Vagina (tissue), 2 donors: ENCODE measurements around the gene RNU2-1. TPM values are rescaled to one million over a fixed set of nuclear protein-coding genes. Genes with fewer than 3 reads are reported as not detected.

Experiments
- DNase-seq, 2 donors: peaks; one replicate each; pipeline ENCODE4 v3.0.0-alpha.2; 2017; ENCODE audit errors: extremely low spot score in 2 of 2
- H3K27ac ChIP-seq: fragments of 200-600 bp; sonication (generic); one replicate; pipeline ENCODE4 v1.5.1; 2019
- H3K27me3 ChIP-seq: fragments of 200-600 bp; sonication (generic); one replicate; pipeline ENCODE4 v1.5.1; 2019
- H3K36me3 ChIP-seq, 2 donors: fragments of 200-600 bp; sonication (generic); one replicate each; pipeline ENCODE4 v1.5.1; 2017 to 2019
- H3K4me1 ChIP-seq: fragments of 200-600 bp; sonication (generic); one replicate; pipeline ENCODE4 v1.5.1; 2019
- H3K4me3 ChIP-seq, 2 donors: fragments of 200-600 bp; sonication (generic); 1 replicate in 1 of 2; 2 replicates in 1 of 2; pipeline ENCODE4 v1.5.1; 2016 to 2019
- H3K9me3 ChIP-seq: fragments of 200-600 bp; sonication (generic); one replicate; pipeline ENCODE4 v1.5.1; 2019
- CTCF ChIP-seq, 3 experiments: fragments of 450-650 bp in 2 of 3; fragments of 200-600 bp in 1 of 3; sonication (generic) in 1 of 3; IDR thresholded peaks; one replicate each; pipeline ENCODE4 v1.5.1; 2017 to 2019; ENCODE audit warnings: antibody characterized with exemption in 3 of 3, mild to moderate bottlenecking in 2 of 3, moderate library complexity in 2 of 3
- POLR2A ChIP-seq, 2 donors: fragments of 450-650 bp; IDR thresholded peaks; one replicate each; pipeline ENCODE4 v1.6.1; 2017; ENCODE audit warnings: antibody characterized with exemption in 2 of 2, mild to moderate bottlenecking in 2 of 2, moderate library complexity in 2 of 2
- POLR2AphosphoS5 ChIP-seq, 2 donors: sonication (generic); formaldehyde crosslinking; IDR thresholded peaks; one replicate each; pipeline ENCODE4 v1.9.0; 2017; ENCODE audit warnings: antibody characterized with exemption in 2 of 2, mild to moderate bottlenecking in 2 of 2, low read depth in 1 of 2; ENCODE audit not compliant: insufficient read depth in 1 of 2
- intact Hi-C: fragments of 100-400 bp; cut with DNase I; formaldehyde crosslinking; loops from one replicate; pipeline ENCODE4 v1.15.1; 2023
- total RNA-seq: library from RNA; depleted of rRNA; stranded (reverse); fragments of >200 nt; gene quantifications from one replicate; pipeline ENCODE4 v1.2.3, GENCODE V29; 2016

The RNU2-1 gene
- total RNA-seq, 1 donor from 2014 or later = not detected

- no peak overlapping the region for H3K4me3 ChIP-seq
- intact Hi-C loops = loop anchor here (10.0 kb wide), 1 partner anchor 116 kb away; no protein-coding TSS in a partner anchor
- no peak for DNase-seq
- no peaks in the 10 kb centered on the region for H3K27me3 ChIP-seq
- H3K4me1 ChIP-seq = no peaks in the 10 kb centered on the region
- H3K9me3 ChIP-seq = no peaks in the 10 kb centered on the region
- TF ChIP-seq POLR2A (IDR thresholded peaks at IDR 0.05) (no peak), CTCF (IDR thresholded peaks at IDR 0.05) (no peak), POLR2AphosphoS5 (IDR thresholded peaks at IDR 0.05; ENCODE audit: insufficient read depth in 1 of 2, low read depth in 1 of 2) (no peak)
- peaks cover 0 to 4% of the 10 kb centered on the region in 2 donors for H3K36me3 ChIP-seq
- no peak overlapping the region for H3K27ac ChIP-seq
Measured at GRCh38 chr17:43219001-43219400, 14.8 kb downstream of the RNU2-1 start.

GRCh38 chr17:43217614-43218087 lies 16.1 kb downstream of the RNU2-1 start:
- Histone ChIP-seq H3K27ac (no peak overlapping the region), H3K27me3 (no peaks in the 10 kb centered on the region), H3K4me1 (peaks cover 11% of the 10 kb centered on the region), H3K9me3 (no peaks in the 10 kb centered on the region), H3K4me3 (no peak overlapping the region), H3K36me3 (peaks cover 0 to 4% of the 10 kb centered on the region in 2 donors)
- TF ChIP-seq CTCF (IDR thresholded peaks at IDR 0.05) = no peak
- no peak for TF ChIP-seq POLR2A (IDR thresholded peaks at IDR 0.05)
- TF ChIP-seq POLR2AphosphoS5 (IDR thresholded peaks at IDR 0.05; ENCODE audit: insufficient read depth in 1 of 2, low read depth in 1 of 2) = no peak
- no peak for DNase-seq
- intact Hi-C loops = loop anchor here (10.0 kb wide), 1 partner anchor 117 kb away; no protein-coding TSS in a partner anchor

- no peaks in the 10 kb centered on the region for H3K27me3 ChIP-seq
- H3K4me1 ChIP-seq = peaks cover 17% of the 10 kb centered on the region
- H3K27ac ChIP-seq = no peak overlapping the region
- H3K36me3 ChIP-seq = peaks cover 0 to 4% of the 10 kb centered on the region in 2 donors
- TF ChIP-seq POLR2AphosphoS5 (IDR thresholded peaks at IDR 0.05; ENCODE audit: insufficient read depth in 1 of 2, low read depth in 1 of 2) = no peak
- no peak for TF ChIP-seq POLR2A (IDR thresholded peaks at IDR 0.05)
- TF ChIP-seq CTCF (IDR thresholded peaks at IDR 0.05) = no peak
- intact Hi-C loops = loop anchor here (10.0 kb wide), 1 partner anchor 118 kb away; no protein-coding TSS in a partner anchor
- H3K4me3 ChIP-seq = no peak overlapping the region
- DNase-seq = no peak
- H3K9me3 ChIP-seq = no peaks in the 10 kb centered on the region
Measured at GRCh38 chr17:43216762-43217613, 16.8 kb downstream of the RNU2-1 start.

- Histone ChIP-seq H3K4me1 (peaks cover 17% of the 10 kb centered on the region), H3K36me3 (peaks cover 0 to 4% of the 10 kb centered on the region in 2 donors), H3K27ac (no peak overlapping the region), H3K9me3 (no peaks in the 10 kb centered on the region), H3K4me3 (no peak overlapping the region), H3K27me3 (no peaks in the 10 kb centered on the region)
- intact Hi-C loops = loop anchor here (10.0 kb wide), 1 partner anchor 118 kb away; no protein-coding TSS in a partner anchor
- TF ChIP-seq POLR2AphosphoS5 (IDR thresholded peaks at IDR 0.05; ENCODE audit: insufficient read depth in 1 of 2, low read depth in 1 of 2) = no peak
- no peak for TF ChIP-seq CTCF (IDR thresholded peaks at IDR 0.05)
- TF ChIP-seq POLR2A (IDR thresholded peaks at IDR 0.05) = no peak
- DNase-seq = no peak
Measured at GRCh38 chr17:43216369-43216761, 17.4 kb downstream of the RNU2-1 start.
